Measurements from ENCODE around the gene NDST1. TPM values are rescaled to one million over a fixed set of nuclear protein-coding genes. Genes with fewer than 3 reads are reported as not detected.

NDST1 gene
- polyA plus RNA-seq, 2 of the 4 experiments (the other 2 are of a cell fraction): 24.4 to 50.8 TPM

GRCh38 chr5:150506571-150507473 is 1.1 kb upstream of the NDST1 start:
- TF ChIP-seq HMGXB4 (CRISPR knock-in tag; IDR thresholded peaks at IDR 0.05; ENCODE audit: borderline replicate concordance): no peak
- TF ChIP-seq, protein P1, sequence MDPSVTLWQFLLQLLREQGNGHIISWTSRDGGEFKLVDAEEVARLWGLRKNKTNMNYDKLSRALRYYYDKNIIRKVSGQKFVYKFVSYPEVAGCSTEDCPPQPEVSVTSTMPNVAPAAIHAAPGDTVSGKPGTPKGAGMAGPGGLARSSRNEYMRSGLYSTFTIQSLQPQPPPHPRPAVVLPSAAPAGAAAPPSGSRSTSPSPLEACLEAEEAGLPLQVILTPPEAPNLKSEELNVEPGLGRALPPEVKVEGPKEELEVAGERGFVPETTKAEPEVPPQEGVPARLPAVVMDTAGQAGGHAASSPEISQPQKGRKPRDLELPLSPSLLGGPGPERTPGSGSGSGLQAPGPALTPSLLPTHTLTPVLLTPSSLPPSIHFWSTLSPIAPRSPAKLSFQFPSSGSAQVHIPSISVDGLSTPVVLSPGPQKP (IDR thresholded peaks at IDR 0.05; ENCODE audit: low read depth, low read length): no peak
- TF ChIP-seq MAZ (IDR thresholded peaks at IDR 0.05; ENCODE audit: borderline replicate concordance, low read depth, low read length): no peak
- no peak for TF ChIP-seq ZFP36 (IDR thresholded peaks at IDR 0.05; ENCODE audit: borderline replicate concordance, partially characterized antibody)
- no peak for TF ChIP-seq TFCP2L1 (CRISPR knock-in tag; IDR thresholded peaks at IDR 0.05)
- no peak for TF ChIP-seq HDAC2 (IDR thresholded peaks at IDR 0.05)
- no peak for TF ChIP-seq FOXS1 (CRISPR knock-in tag; IDR thresholded peaks at IDR 0.05)
- no peak for TF ChIP-seq MAFK (IDR thresholded peaks at IDR 0.05; ENCODE audit: partially characterized antibody)
- TF ChIP-seq HES2 (IDR thresholded peaks at IDR 0.05): no peak
- TF ChIP-seq CBX8 (IDR thresholded peaks at IDR 0.05): no peak
- TF ChIP-seq, protein P2, sequence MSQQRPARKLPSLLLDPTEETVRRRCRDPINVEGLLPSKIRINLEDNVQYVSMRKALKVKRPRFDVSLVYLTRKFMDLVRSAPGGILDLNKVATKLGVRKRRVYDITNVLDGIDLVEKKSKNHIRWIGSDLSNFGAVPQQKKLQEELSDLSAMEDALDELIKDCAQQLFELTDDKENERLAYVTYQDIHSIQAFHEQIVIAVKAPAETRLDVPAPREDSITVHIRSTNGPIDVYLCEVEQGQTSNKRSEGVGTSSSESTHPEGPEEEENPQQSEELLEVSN (IDR thresholded peaks at IDR 0.05; ENCODE audit: borderline replicate concordance, low read depth): no peak
- TF ChIP-seq, protein P3, sequence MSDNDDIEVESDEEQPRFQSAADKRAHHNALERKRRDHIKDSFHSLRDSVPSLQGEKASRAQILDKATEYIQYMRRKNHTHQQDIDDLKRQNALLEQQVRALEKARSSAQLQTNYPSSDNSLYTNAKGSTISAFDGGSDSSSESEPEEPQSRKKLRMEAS (IDR thresholded peaks at IDR 0.05): no peak
- no peak for TF ChIP-seq MYC (IDR thresholded peaks at IDR 0.05; ENCODE audit: borderline replicate concordance, low read length)
- no peak for TF ChIP-seq KDM5A (IDR thresholded peaks at IDR 0.05)
- TF ChIP-seq FOSB (CRISPR knock-in tag; IDR thresholded peaks at IDR 0.05): no peak
- Histone ChIP-seq H3K27ac (peak overlapping the region in 1 of 2 experiments; percentile 92; a peak in 3 of 6 replicates), H3K9me3 (no peaks in the 10 kb centered on the region), H3K4me1 (peaks cover 84% of the 10 kb centered on the region), H3K4me2 (no peak overlapping the region), H3K4me3 (no peak overlapping the region)
- ATAC-seq (no peak), FAIRE-seq (no peak), DNase-seq (ENCODE audit: low read depth in 1 of 2, low spot score in 1 of 2) (no peak)
- ChIA-PET CTCF (interaction anchor here (0.6 to 33.5 kb wide), 8 partner anchors 10 to 49 kb away, joined by 3 to 439 read pairs (median 8); partner anchors contain the start of gene NDST1), POLR2A (interaction anchor here (1.6 kb wide), 1 partner anchor 11 kb away, joined by 3 read pairs; no protein-coding TSS in a partner anchor)
- WGBS (ENCODE audit: missing lambda C conversion rate): 77% methylated on average over 11 of the region's 11 CpGs

- peak overlapping the region in 1 of 2 experiments; percentile 92; a peak in 4 of 6 replicates for H3K27ac ChIP-seq
- H3K4me3 ChIP-seq: no peak overlapping the region
- H3K4me1 ChIP-seq: peaks cover 84% of the 10 kb centered on the region
- H3K9me3 ChIP-seq: no peaks in the 10 kb centered on the region
- TF ChIP-seq HDAC2 (IDR thresholded peaks at IDR 0.05): no peak
- TF ChIP-seq CHD2 (IDR thresholded peaks at IDR 0.05; ENCODE audit: low read length, partially characterized antibody): no peak
- TF ChIP-seq, protein P4, sequence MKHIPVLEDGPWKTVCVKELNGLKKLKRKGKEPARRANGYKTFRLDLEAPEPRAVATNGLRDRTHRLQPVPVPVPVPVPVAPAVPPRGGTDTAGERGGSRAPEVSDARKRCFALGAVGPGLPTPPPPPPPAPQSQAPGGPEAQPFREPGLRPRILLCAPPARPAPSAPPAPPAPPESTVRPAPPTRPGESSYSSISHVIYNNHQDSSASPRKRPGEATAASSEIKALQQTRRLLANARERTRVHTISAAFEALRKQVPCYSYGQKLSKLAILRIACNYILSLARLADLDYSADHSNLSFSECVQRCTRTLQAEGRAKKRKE (CRISPR knock-in tag; IDR thresholded peaks at IDR 0.05; ENCODE audit: low read depth): no peak
- TF ChIP-seq, protein P5, sequence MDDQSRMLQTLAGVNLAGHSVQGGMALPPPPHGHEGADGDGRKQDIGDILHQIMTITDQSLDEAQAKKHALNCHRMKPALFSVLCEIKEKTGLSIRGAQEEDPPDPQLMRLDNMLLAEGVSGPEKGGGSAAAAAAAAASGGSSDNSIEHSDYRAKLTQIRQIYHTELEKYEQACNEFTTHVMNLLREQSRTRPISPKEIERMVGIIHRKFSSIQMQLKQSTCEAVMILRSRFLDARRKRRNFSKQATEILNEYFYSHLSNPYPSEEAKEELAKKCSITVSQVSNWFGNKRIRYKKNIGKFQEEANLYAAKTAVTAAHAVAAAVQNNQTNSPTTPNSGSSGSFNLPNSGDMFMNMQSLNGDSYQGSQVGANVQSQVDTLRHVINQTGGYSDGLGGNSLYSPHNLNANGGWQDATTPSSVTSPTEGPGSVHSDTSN (IDR thresholded peaks at IDR 0.05): no peak
- TF ChIP-seq FOSL2 (IDR thresholded peaks at IDR 0.05): no peak
- TF ChIP-seq FOSL2 (CRISPR knock-in tag; IDR thresholded peaks at IDR 0.05): no peak
- TF ChIP-seq FOSB (CRISPR knock-in tag; IDR thresholded peaks at IDR 0.05): no peak
- TF ChIP-seq CEBPB (IDR thresholded peaks at IDR 0.05): no peak
- FAIRE-seq (no peak), ATAC-seq (no peak), DNase-seq (ENCODE audit: low read depth in 1 of 2, low spot score in 1 of 2) (no peak)
- ChIA-PET CTCF (interaction anchor here (1.5 to 33.5 kb wide), 4 partner anchors 9 to 49 kb away, joined by 3 to 439 read pairs (median 226); partner anchors contain the start of gene NDST1), POLR2A (no interaction called here)
- H3K4me2 ChIP-seq: no peak overlapping the region
- 79% methylated on average over 2 of the region's 2 CpGs for WGBS (ENCODE audit: missing lambda C conversion rate)
These were observed 328 bp downstream of the NDST1 start for GRCh38 chr5:150508277-150508640.
